HG02884 (cell line): ENCODE measurements around the gene NSD1.

Source experiments
- ATAC-seq: cut with Tn5 transposase; IDR thresholded peaks from one replicate; pipeline ENCODE4 v1.9.1; 2021; ENCODE audit warnings: mild to moderate bottlenecking, moderate library complexity; ENCODE audit not compliant: unreplicated experiment

Gene NSD1

GRCh38 chr5:177133096-177133852 is at the start of gene NSD1:
Gene NSD1, plus strand, starts transcription at chr5:177133773. Its CDS starts 1,331 bp downstream, at chr5:177135104.
- ATAC-seq: peak; percentile 53

GRCh38 chr5:177084175-177084574 is 49.4 kb upstream of the NSD1 start:
- no peak for ATAC-seq

- ATAC-seq: no peak
These were observed 47.5 kb upstream of the NSD1 start for GRCh38 chr5:177085985-177086653.

- ATAC-seq: peak; percentile 49
These were observed 46.7 kb upstream of the NSD1 start, which contains the start of gene FGFR4 for GRCh38 chr5:177086654-177087397. Gene FGFR4, plus strand, starts transcription at chr5:177086915. Its CDS starts 2,688 bp downstream, at chr5:177089603.

- no peak for ATAC-seq
These were observed 46.1 kb upstream of the NSD1 start for GRCh38 chr5:177087398-177088005.

GRCh38 chr5:177089127-177089526 is 44.4 kb upstream of the NSD1 start:
- no peak for ATAC-seq

- no peak for ATAC-seq
These were observed 43.5 kb upstream of the NSD1 start for GRCh38 chr5:177089825-177090641.

GRCh38 chr5:177090813-177091212 is 42.8 kb upstream of the NSD1 start:
- no peak for ATAC-seq

GRCh38 chr5:177091232-177091631 is 42.3 kb upstream of the NSD1 start:
- no peak for ATAC-seq

GRCh38 chr5:177092178-177093081 is 41.1 kb upstream of the NSD1 start:
- no peak for ATAC-seq

- ATAC-seq: no peak
These were observed 40.4 kb upstream of the NSD1 start for GRCh38 chr5:177093082-177093712.

- ATAC-seq: no peak
These were observed 39.8 kb upstream of the NSD1 start for GRCh38 chr5:177093803-177094202.

GRCh38 chr5:177094224-177095087 is 39.1 kb upstream of the NSD1 start:
- ATAC-seq: no peak

GRCh38 chr5:177095088-177095669 is 38.4 kb upstream of the NSD1 start:
- no peak for ATAC-seq

GRCh38 chr5:177096162-177097015 is 37.2 kb upstream of the NSD1 start:
- no peak for ATAC-seq
